Cardiac fibroblast (primary cell): ENCODE measurements around the gene ENTPD8.

Experiments used
- DNase-seq, 2 donors: peaks; one replicate each; pipeline versions ENCODE4 v3.0.0 to v3.0.0-alpha.2; 2010; ENCODE audit warnings: low read depth in 2 of 2
- H3K4me3 ChIP-seq, 2 donors: replicated peaks in 1 of 2; 1 replicate in 1 of 2; 2 replicates in 1 of 2; pipeline ENCODE4 v1.5.1; 2011; ENCODE audit warnings: low read depth in 2 of 2, low read length in 2 of 2, mild to moderate bottlenecking in 2 of 2, moderate library complexity in 1 of 2
- TF ChIP-seq, protein P1 (sequence below): IDR thresholded peaks from one replicate; pipeline ENCODE4 v1.5.1; 2011; ENCODE audit warnings: low read depth, mild to moderate bottlenecking, low read length, inconsistent platforms

ENTPD8 gene

DNA sequence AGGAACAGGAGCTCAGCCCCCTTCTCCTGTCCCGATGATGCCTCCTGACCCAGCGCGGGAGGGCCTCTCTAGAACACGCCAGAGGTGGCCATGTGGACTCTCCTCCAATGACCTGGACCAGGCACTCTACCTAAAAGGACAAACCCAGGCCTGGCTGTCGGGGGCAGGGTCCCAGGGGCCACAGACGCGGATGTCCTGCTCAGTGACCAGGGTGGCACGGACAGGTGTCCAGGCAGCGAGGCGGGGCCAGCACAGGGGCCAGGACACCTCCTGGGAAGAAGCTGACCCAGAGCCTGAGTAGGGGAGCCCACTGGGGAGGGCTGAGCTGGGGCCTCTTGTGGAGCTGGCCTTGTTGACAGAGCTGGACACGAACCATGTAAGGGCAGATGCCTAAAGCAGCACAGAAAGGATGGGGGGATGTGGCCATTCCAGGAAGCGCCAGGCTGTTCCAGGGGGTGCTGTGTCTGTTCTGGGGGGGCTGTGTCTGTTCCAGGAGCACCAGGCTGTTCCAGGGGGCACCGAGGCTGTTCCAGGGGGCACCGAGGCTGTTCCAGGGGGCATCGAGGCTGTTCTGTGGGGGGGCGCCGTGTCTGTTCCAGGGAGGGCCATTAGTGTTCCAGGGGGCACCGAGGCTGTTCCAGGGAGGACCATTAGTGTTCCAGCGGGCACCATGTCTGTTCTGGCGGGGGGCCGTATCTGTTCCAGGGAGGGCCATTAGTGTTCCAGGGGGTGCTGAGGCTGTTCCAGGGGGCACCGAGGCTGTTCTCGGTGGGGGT lies 48.7 kb downstream of the ENTPD8 start:
- no peak for DNase-seq
- TF ChIP-seq, protein P1, sequence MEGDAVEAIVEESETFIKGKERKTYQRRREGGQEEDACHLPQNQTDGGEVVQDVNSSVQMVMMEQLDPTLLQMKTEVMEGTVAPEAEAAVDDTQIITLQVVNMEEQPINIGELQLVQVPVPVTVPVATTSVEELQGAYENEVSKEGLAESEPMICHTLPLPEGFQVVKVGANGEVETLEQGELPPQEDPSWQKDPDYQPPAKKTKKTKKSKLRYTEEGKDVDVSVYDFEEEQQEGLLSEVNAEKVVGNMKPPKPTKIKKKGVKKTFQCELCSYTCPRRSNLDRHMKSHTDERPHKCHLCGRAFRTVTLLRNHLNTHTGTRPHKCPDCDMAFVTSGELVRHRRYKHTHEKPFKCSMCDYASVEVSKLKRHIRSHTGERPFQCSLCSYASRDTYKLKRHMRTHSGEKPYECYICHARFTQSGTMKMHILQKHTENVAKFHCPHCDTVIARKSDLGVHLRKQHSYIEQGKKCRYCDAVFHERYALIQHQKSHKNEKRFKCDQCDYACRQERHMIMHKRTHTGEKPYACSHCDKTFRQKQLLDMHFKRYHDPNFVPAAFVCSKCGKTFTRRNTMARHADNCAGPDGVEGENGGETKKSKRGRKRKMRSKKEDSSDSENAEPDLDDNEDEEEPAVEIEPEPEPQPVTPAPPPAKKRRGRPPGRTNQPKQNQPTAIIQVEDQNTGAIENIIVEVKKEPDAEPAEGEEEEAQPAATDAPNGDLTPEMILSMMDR, result no peak
- no peak overlapping the region for H3K4me3 ChIP-seq

DNA sequence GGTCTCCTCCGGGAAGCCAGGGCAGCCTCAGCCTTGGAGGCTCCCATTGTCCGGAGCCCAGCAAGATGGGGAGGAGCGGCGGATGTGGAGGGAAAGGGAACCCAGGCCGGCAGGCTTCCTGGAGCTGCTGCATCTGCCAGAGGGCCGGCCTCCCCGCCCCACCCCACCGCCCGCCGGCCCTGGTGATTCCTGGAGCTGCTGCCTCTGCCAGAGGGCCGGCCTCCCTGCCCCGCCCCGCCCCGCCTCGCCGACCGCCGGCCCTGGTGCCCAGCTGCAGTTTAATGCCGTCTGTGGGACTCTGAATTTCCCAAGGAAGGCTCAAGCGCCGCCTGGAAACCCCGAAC lies 49.8 kb downstream of the ENTPD8 start:
- H3K4me3 ChIP-seq, result no peak overlapping the region
- DNase-seq, result no peak
- TF ChIP-seq, protein P1, result no peak

DNA sequence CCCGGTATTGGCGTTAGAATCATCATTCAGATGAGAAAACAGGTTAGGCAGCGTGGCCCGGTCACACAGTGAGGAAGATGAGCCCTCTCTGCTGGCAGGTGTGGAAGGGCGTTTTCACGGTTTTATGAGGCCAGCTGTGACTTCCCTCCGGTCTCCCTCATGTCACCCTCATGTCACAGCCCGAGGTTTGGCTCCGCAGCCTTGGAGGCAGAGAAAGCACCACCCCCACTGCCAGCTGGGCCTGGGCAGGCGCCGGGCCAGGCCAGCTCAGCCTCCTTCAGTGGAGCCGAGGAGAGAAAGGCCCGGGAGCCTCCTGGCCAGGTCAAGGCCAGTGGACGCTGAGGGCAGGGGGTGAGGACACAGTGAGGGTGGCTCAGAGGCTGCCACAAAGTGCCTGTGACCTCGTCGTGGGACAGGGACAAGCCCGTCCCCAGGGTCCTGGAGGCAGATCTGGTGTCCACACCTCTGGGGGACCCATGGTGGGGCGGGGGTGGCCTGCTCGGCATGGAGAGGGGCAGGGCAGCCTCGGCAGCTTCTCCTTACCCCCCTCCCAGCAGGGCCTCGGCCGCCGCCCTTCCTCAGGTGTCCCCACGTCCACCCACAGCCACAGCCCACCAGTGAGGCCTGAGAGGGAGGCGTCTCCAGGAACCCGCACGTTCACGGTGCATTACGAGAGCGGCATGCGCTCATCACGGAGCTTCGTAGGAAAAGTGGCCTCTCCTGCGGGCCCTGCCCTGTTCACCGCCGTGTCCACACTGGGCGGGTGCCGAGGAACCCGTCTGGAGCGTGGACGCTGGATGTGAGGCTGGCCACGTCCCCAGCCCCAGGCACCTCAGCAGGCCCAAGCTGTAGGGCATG lies 50.4 kb downstream of the ENTPD8 start:
- no peak for DNase-seq
- TF ChIP-seq, protein P1, result no peak
- H3K4me3 ChIP-seq, result no peak overlapping the region

DNA sequence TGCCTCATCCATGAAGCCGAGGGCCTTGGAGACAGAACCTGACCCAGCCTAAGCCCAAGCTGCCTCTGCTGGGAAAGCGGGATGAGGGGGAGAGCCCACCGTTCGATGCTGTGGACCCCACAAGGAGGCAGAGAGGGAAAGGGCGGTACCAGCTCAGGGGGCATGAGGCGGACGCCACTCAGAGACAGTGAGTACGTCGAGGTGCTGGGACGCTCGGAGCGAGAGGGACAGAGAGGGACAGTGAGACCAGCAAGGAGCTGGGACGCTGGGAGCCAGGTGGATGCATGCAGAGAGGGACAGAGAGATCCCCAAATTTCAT lies 51.8 kb downstream of the ENTPD8 start:
- no peak for DNase-seq
- H3K4me3 ChIP-seq, result no peak overlapping the region
- TF ChIP-seq, protein P1, result no peak

DNA sequence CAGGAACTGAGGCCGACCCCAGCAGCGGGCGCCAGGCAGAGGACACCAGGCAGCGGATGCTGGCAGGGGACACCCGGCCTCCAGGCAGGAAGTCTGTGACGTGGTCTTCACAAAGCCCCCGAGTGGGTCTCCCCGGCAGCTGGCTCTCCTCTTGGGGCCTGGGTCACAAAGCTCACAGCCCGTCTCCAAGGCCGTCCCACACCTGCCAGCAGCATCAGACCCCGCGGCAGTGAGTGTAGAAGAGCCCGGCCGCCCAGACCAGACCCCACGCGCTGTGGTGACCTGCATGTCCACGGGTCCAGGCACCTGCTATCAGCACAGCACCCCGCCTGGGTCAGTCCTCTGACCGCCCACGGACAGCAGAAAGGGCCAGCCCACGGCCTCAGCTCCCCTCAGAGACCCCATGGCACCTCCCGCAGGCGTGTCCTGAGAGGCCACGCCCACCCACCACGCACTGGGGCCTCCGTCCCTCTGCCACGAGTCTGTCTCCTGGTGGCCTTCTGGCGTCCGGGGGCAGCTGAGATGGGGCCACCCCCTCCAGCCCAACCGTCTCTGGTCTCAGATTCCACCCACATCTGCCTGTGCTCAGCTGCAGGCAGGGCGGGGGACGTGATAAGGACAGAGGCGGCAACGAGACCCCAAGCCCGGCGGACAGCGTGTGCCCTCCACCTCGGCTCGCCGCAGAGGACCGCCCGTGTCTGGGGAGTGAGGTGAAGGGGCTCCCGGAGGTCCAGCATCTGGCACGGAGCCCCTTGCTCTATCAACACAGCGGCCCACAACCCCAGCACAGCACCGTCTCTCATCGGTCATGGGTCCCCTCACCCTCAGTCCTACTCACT lies 52.3 kb downstream of the ENTPD8 start:
- TF ChIP-seq, protein P1, result no peak
- DNase-seq, result no peak
- H3K4me3 ChIP-seq, result no peak overlapping the region

DNA sequence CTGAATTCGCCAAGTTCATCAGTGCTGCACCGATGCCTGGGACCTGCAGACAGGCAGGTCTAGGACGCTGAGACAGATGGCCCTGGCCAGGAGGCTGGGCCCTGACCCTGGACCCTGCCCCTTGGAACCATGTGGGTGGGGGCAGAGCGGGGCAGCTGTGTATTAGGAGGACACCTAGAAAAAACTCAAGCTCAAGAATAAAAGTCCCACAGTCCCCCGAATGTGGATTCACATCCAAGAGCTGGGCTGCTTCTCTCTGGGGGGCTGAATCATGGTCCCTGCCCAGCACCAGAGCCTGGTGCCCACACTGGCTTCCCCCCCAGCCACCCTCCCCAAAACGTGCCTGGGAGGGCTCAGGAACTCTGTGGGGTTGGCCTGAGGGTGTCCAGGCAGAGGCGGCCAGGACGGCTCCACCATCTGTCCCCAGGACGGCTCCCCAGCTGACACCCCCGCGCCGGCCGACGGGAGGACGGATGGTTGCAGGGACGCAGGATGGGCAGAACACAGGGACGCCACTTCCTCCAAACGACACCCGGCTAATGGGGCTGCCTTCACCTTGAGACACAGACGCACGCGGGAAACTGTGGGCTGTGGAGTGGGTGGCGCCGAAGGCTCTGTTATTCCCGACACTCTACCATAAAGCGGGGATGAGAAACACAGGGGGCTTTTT lies 53.1 kb downstream of the ENTPD8 start:
- TF ChIP-seq, protein P1, result no peak
- DNase-seq, result no peak
- H3K4me3 ChIP-seq, result no peak overlapping the region
